H1 (cell line): ENCODE data around the gene OMA1. TPM values are rescaled to one million over a fixed set of nuclear protein-coding genes. Genes with fewer than 3 reads are reported as not detected.

ENCODE experiments used
- HDAC2 ChIP-seq, 2 experiments: fragments of 300-600 bp in 1 of 2; sonication (generic) in 1 of 2; IDR thresholded peaks; 2 replicates each; pipeline ENCODE4 v1.6.1; 2011 to 2012; ENCODE audit warnings: low read depth in 2 of 2, low read length in 2 of 2, mild to moderate bottlenecking in 2 of 2, moderate library complexity in 2 of 2, borderline replicate concordance in 1 of 2, inconsistent platforms in 1 of 2
- polyA plus RNA-seq, 7 experiments: library from polyadenylated mRNA; depleted of rRNA in 3 of 7; stranded (reverse) in 5 of 7; unstranded in 2 of 7; fragments of >200 nt in 5 of 7; fragments of 200-250 nt in 2 of 7; gene quantifications; 1 replicate in 5 of 7; 2 replicates in 1 of 7; 4 replicates in 1 of 7; pipeline versions ENCODE4 v1.2.1 to v1.2.3, GENCODE V29; 2011 to 2013; ENCODE audit warnings: missing spikeins in 2 of 7, mixed read lengths in 2 of 7
- total RNA-seq: library from RNA; stranded (reverse); fragmentation: NEBNext Ultra II Directional; extraction: Animal tissue kit (Norgen Biotek cat#: 25700); gene quantifications from 2 replicates; pipeline ENCODE4 v1.2.1, GENCODE V29; 2021
- TF ChIP-seq, protein P1 (sequence below): IDR thresholded peaks from 2 replicates; pipeline ENCODE4 v1.6.1; 2011; ENCODE audit warnings: low read length, improper control_type of control experiment

The OMA1 gene
- total and polyA plus RNA-seq, 2 of the 8 experiments (the other 6 are each of a cell fraction or from before 2014, with no cell fraction given): 7.7 to 11.7 TPM

DNA sequence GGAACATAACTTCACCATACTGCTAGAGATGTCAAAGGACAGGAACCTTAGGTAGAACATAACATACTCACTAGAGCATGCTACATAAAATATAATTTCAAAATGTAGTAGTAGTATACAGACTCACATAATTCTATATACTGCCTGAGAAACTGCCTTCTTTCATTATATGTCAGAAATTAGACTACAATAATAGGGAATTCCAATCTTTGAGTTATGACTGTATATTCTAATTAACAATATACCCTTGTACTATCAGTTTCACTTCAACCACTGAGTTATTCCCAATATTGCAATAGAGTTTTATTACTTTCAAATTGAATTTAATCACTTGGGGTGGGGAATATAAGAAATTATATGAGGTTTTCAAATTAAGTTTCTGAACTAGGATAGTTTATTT is 44.0 kb downstream of the OMA1 start (continued):
- TF ChIP-seq, protein P1, sequence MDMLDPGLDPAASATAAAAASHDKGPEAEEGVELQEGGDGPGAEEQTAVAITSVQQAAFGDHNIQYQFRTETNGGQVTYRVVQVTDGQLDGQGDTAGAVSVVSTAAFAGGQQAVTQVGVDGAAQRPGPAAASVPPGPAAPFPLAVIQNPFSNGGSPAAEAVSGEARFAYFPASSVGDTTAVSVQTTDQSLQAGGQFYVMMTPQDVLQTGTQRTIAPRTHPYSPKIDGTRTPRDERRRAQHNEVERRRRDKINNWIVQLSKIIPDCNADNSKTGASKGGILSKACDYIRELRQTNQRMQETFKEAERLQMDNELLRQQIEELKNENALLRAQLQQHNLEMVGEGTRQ: no peak
- TF ChIP-seq HDAC2 (IDR thresholded peaks at IDR 0.05; ENCODE audit: borderline replicate concordance in 1 of 2, low read depth in 2 of 2, low read length in 2 of 2): no peak
